ENCODE measurements around the gene PNLIP.

Gene PNLIP

GRCh38 chr10:116557305-116557880 lies 11.7 kb downstream of the PNLIP start:
- TF ChIP-seq POLR2AphosphoS5 (IDR thresholded peaks at IDR 0.05; ENCODE audit: low read depth, low read length) (no peak), SIN3A (IDR thresholded peaks at IDR 0.05; ENCODE audit: borderline replicate concordance, insufficient read depth, low read length) (no peak), REST (IDR thresholded peaks at IDR 0.05; ENCODE audit: insufficient read depth in 1 of 2, low read depth in 2 of 2, low read length in 2 of 2) (no peak), TAF1 (IDR thresholded peaks at IDR 0.05; ENCODE audit: borderline replicate concordance, insufficient read depth, low read length) (no peak), FOXP2 (optimal IDR thresholded peaks at IDR 0.05; ENCODE audit: borderline replicate concordance, extremely low read depth, extremely low read length, insufficient read depth) (no peak)

- no peak for TF ChIP-seq REST (IDR thresholded peaks at IDR 0.05; ENCODE audit: insufficient read depth in 1 of 2, low read depth in 2 of 2, low read length in 2 of 2)
- TF ChIP-seq POLR2AphosphoS5 (IDR thresholded peaks at IDR 0.05; ENCODE audit: low read depth, low read length), result no peak
- TF ChIP-seq TAF1 (IDR thresholded peaks at IDR 0.05; ENCODE audit: borderline replicate concordance, insufficient read depth, low read length), result no peak
- TF ChIP-seq FOXP2 (optimal IDR thresholded peaks at IDR 0.05; ENCODE audit: borderline replicate concordance, extremely low read depth, extremely low read length, insufficient read depth), result no peak
- no peak for TF ChIP-seq SIN3A (IDR thresholded peaks at IDR 0.05; ENCODE audit: borderline replicate concordance, insufficient read depth, low read length)
These were observed 19.8 kb downstream of the PNLIP start for GRCh38 chr10:116565534-116565933.

GRCh38 chr10:116566932-116567331 lies 21.2 kb downstream of the PNLIP start:
- TF ChIP-seq POLR2AphosphoS5 (IDR thresholded peaks at IDR 0.05; ENCODE audit: low read depth, low read length) (no peak), FOXP2 (optimal IDR thresholded peaks at IDR 0.05; ENCODE audit: borderline replicate concordance, extremely low read depth, extremely low read length, insufficient read depth) (no peak), TAF1 (IDR thresholded peaks at IDR 0.05; ENCODE audit: borderline replicate concordance, insufficient read depth, low read length) (no peak), REST (IDR thresholded peaks at IDR 0.05; ENCODE audit: insufficient read depth in 1 of 2, low read depth in 2 of 2, low read length in 2 of 2) (no peak), SIN3A (IDR thresholded peaks at IDR 0.05; ENCODE audit: borderline replicate concordance, insufficient read depth, low read length) (no peak)

GRCh38 chr10:116567335-116567734 lies 21.6 kb downstream of the PNLIP start:
- no peak for TF ChIP-seq REST (IDR thresholded peaks at IDR 0.05; ENCODE audit: insufficient read depth in 1 of 2, low read depth in 2 of 2, low read length in 2 of 2)
- TF ChIP-seq FOXP2 (optimal IDR thresholded peaks at IDR 0.05; ENCODE audit: borderline replicate concordance, extremely low read depth, extremely low read length, insufficient read depth), result no peak
- TF ChIP-seq TAF1 (IDR thresholded peaks at IDR 0.05; ENCODE audit: borderline replicate concordance, insufficient read depth, low read length), result no peak
- no peak for TF ChIP-seq POLR2AphosphoS5 (IDR thresholded peaks at IDR 0.05; ENCODE audit: low read depth, low read length)
- no peak for TF ChIP-seq SIN3A (IDR thresholded peaks at IDR 0.05; ENCODE audit: borderline replicate concordance, insufficient read depth, low read length)
